ENCODE measurements around the gene REV3L.

REV3L gene

DNA sequence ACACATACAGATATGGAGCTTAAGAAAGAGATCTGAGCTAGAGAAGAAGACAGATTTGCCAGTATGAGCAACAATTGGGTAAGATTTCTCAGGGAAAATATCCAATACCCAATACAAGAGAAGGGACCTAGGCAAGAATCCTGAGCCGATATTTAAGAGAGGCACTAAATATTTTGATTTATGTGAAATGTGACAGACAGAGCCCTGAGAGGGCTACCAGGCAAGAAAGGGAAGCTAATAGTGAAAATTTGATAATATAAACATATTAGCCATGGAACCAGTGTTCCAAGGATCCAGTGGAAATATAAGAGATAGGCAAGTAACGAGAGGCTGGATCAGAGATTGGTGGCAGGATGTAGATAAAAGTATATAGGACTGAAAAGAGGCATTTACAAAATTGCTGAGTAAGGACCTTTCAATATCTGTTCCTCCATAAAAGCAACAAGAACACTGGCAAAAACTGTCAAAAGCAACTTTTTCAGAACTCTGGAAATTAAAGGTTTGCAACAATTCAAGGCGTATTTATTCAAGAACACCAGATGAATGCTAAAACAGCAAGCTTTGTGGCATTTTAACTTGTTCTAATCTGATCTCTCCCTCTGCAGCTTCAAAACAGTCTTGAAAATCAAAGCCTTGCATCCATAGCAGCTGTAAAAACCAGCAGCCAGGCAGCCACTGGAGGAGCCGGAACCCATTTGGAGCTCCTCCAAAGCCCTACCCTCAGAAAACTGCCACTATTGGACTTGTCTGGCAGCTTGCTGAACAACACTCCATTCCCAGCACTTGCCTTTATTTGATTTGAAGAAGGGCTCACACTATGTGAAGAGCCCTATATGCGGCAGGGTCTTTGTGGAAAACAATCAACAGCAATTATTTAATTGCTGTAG is 58.8 kb downstream of the REV3L start:
- Mint-ChIP-seq H3K27me3 (ENCODE audit: low read depth) (no peaks in the 10 kb centered on the region), H3K4me3 (no peak overlapping the region), H3K9me3 (peaks cover 41% of the 10 kb centered on the region), H3K4me1 (peaks cover 19% of the 10 kb centered on the region), H3K27ac (no peak overlapping the region), H3K36me3 (ENCODE audit: low read depth) (peaks cover 50% of the 10 kb centered on the region)
- TF ChIP-seq, protein P1, sequence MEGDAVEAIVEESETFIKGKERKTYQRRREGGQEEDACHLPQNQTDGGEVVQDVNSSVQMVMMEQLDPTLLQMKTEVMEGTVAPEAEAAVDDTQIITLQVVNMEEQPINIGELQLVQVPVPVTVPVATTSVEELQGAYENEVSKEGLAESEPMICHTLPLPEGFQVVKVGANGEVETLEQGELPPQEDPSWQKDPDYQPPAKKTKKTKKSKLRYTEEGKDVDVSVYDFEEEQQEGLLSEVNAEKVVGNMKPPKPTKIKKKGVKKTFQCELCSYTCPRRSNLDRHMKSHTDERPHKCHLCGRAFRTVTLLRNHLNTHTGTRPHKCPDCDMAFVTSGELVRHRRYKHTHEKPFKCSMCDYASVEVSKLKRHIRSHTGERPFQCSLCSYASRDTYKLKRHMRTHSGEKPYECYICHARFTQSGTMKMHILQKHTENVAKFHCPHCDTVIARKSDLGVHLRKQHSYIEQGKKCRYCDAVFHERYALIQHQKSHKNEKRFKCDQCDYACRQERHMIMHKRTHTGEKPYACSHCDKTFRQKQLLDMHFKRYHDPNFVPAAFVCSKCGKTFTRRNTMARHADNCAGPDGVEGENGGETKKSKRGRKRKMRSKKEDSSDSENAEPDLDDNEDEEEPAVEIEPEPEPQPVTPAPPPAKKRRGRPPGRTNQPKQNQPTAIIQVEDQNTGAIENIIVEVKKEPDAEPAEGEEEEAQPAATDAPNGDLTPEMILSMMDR (IDR thresholded peaks at IDR 0.05; ENCODE audit: unreplicated experiment in 3 of 3) = no peak

DNA sequence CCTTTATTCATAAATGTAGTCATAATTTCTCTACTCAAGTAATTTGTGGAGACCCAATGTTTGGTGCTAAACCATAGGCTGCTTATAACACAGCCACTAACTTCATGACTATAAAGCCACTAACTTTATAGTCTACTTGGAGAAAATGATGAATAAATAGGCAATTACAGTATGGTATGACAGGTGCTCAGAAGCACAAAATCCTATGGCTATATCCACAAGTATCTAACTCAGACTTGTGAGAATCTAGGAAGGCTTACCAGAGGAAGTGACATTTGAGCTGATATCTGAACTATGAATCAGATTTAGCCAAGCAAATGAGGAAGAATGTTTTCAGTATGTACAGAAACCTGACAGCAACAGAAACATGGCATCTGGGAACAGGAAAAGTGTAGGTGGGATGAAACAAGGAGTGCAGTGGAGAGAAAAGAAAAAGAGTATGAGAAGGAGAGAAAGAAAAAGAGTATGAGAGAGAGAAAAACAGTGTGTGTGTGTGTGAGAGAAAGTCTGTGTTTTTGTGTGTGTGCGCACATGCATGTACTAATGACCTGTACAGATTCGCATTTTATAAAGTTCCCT is 59.9 kb downstream of the REV3L start:
- no peak overlapping the region for H3K4me3 Mint-ChIP-seq
- TF ChIP-seq, protein P1 (IDR thresholded peaks at IDR 0.05; ENCODE audit: unreplicated experiment in 3 of 3) = no peak
- H3K9me3 Mint-ChIP-seq = peaks cover 31% of the 10 kb centered on the region
- no peaks in the 10 kb centered on the region for H3K27me3 Mint-ChIP-seq (ENCODE audit: low read depth)
- peaks cover 40% of the 10 kb centered on the region for H3K36me3 Mint-ChIP-seq (ENCODE audit: low read depth)
- peak overlapping the region in 1 of 3 experiments; percentile 10 for H3K27ac Mint-ChIP-seq
- peaks cover 20% of the 10 kb centered on the region for H3K4me1 Mint-ChIP-seq

DNA sequence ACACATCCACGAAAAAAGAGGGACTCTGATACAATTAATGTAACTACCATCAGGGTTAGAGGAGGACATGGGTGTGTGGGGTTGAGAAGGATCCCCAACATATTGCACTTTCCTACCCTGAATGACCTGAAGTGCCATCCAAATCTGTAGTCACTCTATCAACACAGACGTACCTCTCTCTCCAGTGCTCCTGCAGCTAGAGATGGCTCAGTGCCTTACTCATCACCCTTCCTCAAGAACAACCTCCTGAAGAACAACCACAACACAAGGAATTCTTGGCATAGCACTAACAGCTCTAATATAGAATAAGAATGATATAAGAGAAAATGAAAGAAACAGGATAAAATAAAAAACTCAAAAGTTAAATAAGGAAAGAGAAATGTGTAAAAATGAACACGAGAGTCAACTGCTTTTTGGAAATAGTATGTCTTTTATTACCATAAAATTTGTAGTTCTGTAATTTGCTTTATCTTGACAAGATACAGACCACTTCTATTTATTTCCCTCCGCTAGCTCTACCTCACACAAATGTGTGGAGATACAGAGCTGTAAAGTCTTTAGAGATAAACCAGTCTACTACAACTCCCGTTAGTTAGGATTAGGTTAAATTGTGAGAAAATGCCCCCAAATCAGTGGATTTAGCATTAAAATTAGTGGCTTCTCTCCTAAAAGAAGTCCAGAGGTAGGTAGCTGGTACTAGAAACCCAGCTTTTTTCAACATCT is 63.9 kb downstream of the REV3L start:
- Mint-ChIP-seq H3K27ac (no peak overlapping the region), H3K4me1 (peaks cover 31% of the 10 kb centered on the region), H3K36me3 (ENCODE audit: low read depth) (peaks cover 11% of the 10 kb centered on the region), H3K4me3 (no peak overlapping the region), H3K9me3 (peaks cover 12% of the 10 kb centered on the region), H3K27me3 (ENCODE audit: low read depth) (no peaks in the 10 kb centered on the region)
- TF ChIP-seq, protein P1 (IDR thresholded peaks at IDR 0.05; ENCODE audit: unreplicated experiment in 3 of 3) = no peak

DNA sequence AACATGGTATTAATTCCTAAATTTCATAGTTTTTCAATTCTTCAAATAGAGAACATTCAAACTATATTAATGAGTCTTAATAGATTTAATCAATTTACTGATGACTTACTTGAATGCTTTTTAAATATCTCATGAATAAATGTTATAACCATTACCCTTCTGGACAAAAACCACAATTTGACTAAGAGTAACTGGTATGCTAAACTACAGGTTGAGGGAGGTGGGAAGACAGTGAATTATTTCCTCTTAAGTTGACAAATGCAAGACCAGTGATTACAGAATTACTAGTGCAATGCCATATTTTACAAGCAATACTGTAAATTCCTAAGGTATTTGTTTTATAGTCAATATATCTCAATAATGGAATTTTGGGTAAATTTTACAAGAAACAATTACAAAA is 65.1 kb downstream of the REV3L start:
- Mint-ChIP-seq H3K4me3 (no peak overlapping the region), H3K9me3 (peaks cover 3% of the 10 kb centered on the region), H3K27me3 (ENCODE audit: low read depth) (no peaks in the 10 kb centered on the region), H3K4me1 (peaks cover 19% of the 10 kb centered on the region), H3K36me3 (ENCODE audit: low read depth) (no peaks in the 10 kb centered on the region), H3K27ac (no peak overlapping the region)
- TF ChIP-seq, protein P1 (IDR thresholded peaks at IDR 0.05; ENCODE audit: unreplicated experiment in 3 of 3) = no peak

DNA sequence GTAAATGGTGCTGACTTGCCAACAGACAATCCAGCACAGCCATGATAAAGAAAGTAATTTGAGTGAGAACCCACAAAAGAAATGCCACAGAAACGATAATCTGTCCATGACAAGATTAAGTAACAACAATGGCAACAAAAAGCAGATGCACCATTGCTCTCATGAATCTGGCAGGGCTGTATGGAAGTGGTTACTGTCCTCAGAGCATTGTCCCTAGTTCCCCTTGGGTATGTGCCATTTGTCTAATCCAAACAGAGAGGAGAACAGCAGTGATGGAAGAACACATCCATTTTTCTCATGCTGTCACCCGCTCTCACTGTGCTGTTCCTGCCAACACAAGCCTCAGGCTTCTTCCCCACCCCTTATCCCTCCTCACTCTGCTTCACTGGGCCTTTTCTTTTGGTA is 65.8 kb downstream of the REV3L start:
- Mint-ChIP-seq H3K27ac (no peak overlapping the region), H3K4me3 (no peak overlapping the region), H3K36me3 (ENCODE audit: low read depth) (peaks cover 2% of the 10 kb centered on the region), H3K9me3 (peaks cover 3% of the 10 kb centered on the region), H3K4me1 (peaks cover 19% of the 10 kb centered on the region), H3K27me3 (ENCODE audit: low read depth) (no peaks in the 10 kb centered on the region)
- TF ChIP-seq, protein P1 (IDR thresholded peaks at IDR 0.05; ENCODE audit: unreplicated experiment in 3 of 3) = no peak
